Measurements from ENCODE around the gene SLC2A4RG. TPM values are rescaled to one million over a fixed set of nuclear protein-coding genes. Genes with fewer than 3 reads are reported as not detected.

The SLC2A4RG gene
- total RNA-seq, 2 donors from 2014 or later = 30.5 to 35.1 TPM

- Mint-ChIP-seq H3K9me3 (no peaks in the 10 kb centered on the region), H3K4me1 (no peaks in the 10 kb centered on the region), H3K36me3 (ENCODE audit: low read depth) (no peaks in the 10 kb centered on the region), H3K27me3 (no peaks in the 10 kb centered on the region), H3K4me3 (no peak overlapping the region), H3K27ac (no peak overlapping the region)
- no peak for ATAC-seq (replicated peaks)
Observed at GRCh38 chr20:63791497-63792156, 52.1 kb downstream of the SLC2A4RG start.

GRCh38 chr20:63792866-63793265, 53.3 kb downstream of the SLC2A4RG start:
- Mint-ChIP-seq H3K27ac (no peak overlapping the region), H3K27me3 (no peaks in the 10 kb centered on the region)

More at GRCh38 chr20:63792866-63793265, 53.3 kb downstream of the SLC2A4RG start:
- ATAC-seq (replicated peaks) = no peak
- Mint-ChIP-seq H3K9me3 (no peaks in the 10 kb centered on the region), H3K4me3 (no peak overlapping the region), H3K36me3 (ENCODE audit: low read depth) (no peaks in the 10 kb centered on the region), H3K4me1 (no peaks in the 10 kb centered on the region)

Other genes with a start within 250 kb of the SLC2A4RG start
- 10 to 100 TPM in 1 of 2 donors, under 1 TPM in 1; 0.80 to 10.9 TPM for gene EEF1A2, start 240.7 kb upstream of the SLC2A4RG start, total RNA-seq
- 10 to 100 TPM; 65.5 to 87.5 TPM for gene PPDPF, start 219.0 kb upstream of the SLC2A4RG start, total RNA-seq
- 1 to 10 TPM in 1 of 2 donors, under 1 TPM in 1; 0.69 to 1.9 TPM for gene PTK6, start 202.4 kb upstream of the SLC2A4RG start, total RNA-seq
- gene SRMS, start 192.0 kb upstream of the SLC2A4RG start, total RNA-seq = not detected
- gene FNDC11, start 185.6 kb upstream of the SLC2A4RG start, total RNA-seq = under 1 TPM in 1 of 2 donors, not detected in 1; 0.40 TPM
- 10 to 100 TPM in 1 of 2 donors, 1 to 10 TPM in 1; 8.2 to 12.6 TPM for gene HELZ2, start 165.5 kb upstream of the SLC2A4RG start, total RNA-seq
- 10 to 100 TPM; 11.5 to 19.6 TPM for gene GMEB2, start 112.7 kb upstream of the SLC2A4RG start, total RNA-seq
- gene STMN3, start 86.4 kb upstream of the SLC2A4RG start, total RNA-seq = 10 to 100 TPM; 15.1 to 24.7 TPM
- 10 to 100 TPM; 41.8 to 51.8 TPM for gene RTEL1, start 81.5 kb upstream of the SLC2A4RG start, total RNA-seq
- not detected for gene TNFRSF6B, start 43.1 kb upstream of the SLC2A4RG start, total RNA-seq
- 10 to 100 TPM; 43.8 to 55.8 TPM for gene ARFRP1, start 31.8 kb upstream of the SLC2A4RG start, total RNA-seq
- gene ZGPAT, start 31.7 kb upstream of the SLC2A4RG start, total RNA-seq = 10 to 100 TPM; 18.3 to 24.7 TPM
- gene LIME1, start 3.1 kb upstream of the SLC2A4RG start, total RNA-seq = 10 to 100 TPM in 1 of 2 donors, 1 to 10 TPM in 1; 9.8 to 24.8 TPM
- gene ZBTB46, start 91.5 kb downstream of the SLC2A4RG start, total RNA-seq = 1 to 10 TPM in 1 of 2 donors, under 1 TPM in 1; 0.54 to 6.2 TPM
- gene ABHD16B, start 121.7 kb downstream of the SLC2A4RG start, total RNA-seq = under 1 TPM in 1 of 2 donors, not detected in 1; 0.19 TPM
- gene TPD52L2, start 125.5 kb downstream of the SLC2A4RG start, total RNA-seq = 10 to 100 TPM; 54.8 to 92.9 TPM
- gene DNAJC5, start 155.3 kb downstream of the SLC2A4RG start, total RNA-seq = 10 to 100 TPM; 46.8 to 53.4 TPM
- 10 to 100 TPM; 27.5 to 36.2 TPM for gene UCKL1, start 216.6 kb downstream of the SLC2A4RG start, total RNA-seq
- 10 to 100 TPM; 13.9 to 21.3 TPM for gene ZNF512B, start 230.2 kb downstream of the SLC2A4RG start, total RNA-seq
- 10 to 100 TPM; 21.4 to 32.7 TPM for gene SAMD10, start 239.9 kb downstream of the SLC2A4RG start, total RNA-seq
- gene PRPF6, start 241.4 kb downstream of the SLC2A4RG start, total RNA-seq = 10 to 100 TPM; 88.5 to 97.4 TPM